Pons (tissue), 1 donor: ENCODE data around the gene SRC.

ENCODE experiments used
- DNase-seq: peaks from one replicate; pipeline ENCODE4 v3.0.0-alpha.2; 2016; ENCODE audit warnings: low spot score

Gene SRC

GRCh38 chr20:37382482-37383120 lies 36.7 kb downstream of the SRC start:
- no peak for DNase-seq

DNA sequence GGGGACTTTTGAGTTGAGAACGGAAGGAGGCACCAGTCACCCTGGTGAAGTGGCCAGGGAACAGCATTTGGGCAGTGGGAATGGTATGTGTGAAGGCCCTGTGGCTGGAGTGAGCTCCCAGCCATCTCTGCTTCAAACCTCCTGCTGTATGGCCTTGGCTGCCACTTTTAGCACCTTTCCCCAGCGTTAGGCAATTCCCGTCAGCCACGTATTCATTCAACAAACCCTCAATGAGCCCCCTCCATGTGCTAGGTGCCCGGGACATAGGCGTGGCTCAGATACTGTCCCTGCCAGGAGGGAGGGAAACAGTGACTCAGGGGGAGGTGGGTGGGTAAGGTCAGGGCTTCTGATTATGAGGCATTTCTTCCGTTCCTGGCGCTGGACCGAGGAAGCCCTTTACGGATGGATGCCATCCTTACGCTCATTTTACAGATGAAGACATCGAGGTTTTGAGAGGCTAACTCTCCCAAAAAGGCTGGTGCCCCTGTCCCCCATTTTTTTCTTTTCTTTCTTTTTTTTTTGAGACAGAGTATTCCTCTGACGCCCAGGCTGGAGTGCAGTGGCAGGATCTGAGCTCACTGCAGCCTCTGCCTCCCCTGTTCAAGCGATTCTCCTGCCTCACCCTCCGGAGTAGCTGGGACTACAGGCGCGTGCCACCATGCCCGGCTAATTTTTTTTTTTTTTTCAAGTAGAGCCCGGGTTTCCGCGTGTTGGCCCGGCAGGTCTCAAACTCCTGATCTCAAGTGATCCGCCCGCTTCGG lies 37.5 kb downstream of the SRC start:
- no peak for DNase-seq

GRCh38 chr20:37384683-37385174 lies 38.8 kb downstream of the SRC start:
- no peak for DNase-seq

DNA sequence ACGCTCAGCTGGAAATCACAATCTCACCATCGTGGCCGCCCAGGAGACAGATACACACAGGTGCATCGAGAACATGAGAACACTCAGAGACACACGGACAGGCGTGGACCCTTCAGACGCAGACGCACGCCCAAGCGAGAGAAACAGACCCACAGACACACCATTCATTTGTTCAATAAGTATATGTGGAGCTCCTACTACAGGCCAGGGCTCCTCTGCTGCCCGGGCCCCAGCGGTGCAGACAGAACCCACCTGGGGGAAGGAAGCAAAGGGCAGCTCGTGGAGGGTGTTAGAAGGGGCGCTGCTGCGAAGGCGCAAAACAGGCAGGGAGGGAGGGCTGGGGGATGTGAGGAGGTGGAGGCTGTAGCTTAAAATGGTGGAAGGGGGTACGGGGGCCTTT lies 39.2 kb downstream of the SRC start:
- DNase-seq: no peak

DNA sequence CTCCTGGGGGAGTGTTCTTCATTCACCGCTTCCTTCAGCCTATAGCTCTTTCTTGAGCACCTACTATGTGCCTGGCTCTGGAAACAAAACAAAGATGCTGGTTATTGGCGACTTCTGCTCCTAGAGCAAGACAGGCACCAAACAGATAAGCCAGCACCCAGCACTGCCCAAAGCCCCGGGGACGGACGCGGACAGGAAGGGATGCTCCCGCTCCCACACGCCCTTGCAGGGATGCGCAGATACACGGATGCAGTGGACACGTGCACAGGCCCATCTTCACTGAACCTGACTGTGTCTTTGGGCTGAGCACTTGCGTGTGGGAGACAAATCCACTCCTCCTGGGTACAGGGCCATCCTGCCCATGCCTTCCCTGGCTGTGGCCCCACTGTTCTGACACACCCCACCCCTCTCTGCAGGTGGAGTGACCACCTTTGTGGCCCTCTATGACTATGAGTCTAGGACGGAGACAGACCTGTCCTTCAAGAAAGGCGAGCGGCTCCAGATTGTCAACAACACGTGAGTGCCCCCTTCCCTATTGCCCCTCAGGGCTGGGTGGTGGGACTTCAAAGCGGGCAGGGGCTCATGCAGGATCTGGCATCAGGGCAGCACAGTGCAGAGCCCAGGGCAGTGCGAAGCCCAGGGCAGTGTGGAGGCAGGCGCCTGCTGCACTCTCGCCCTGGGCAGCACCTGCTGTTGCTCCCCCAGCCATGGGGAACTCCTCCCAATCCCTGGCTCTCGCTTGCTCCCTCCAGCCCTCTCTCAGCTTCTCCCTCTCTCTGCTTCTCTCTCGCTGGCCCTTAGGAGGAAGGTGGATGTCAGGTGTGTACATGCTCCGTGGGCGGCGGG lies 39.9 kb downstream of the SRC start:
- no peak for DNase-seq

DNA sequence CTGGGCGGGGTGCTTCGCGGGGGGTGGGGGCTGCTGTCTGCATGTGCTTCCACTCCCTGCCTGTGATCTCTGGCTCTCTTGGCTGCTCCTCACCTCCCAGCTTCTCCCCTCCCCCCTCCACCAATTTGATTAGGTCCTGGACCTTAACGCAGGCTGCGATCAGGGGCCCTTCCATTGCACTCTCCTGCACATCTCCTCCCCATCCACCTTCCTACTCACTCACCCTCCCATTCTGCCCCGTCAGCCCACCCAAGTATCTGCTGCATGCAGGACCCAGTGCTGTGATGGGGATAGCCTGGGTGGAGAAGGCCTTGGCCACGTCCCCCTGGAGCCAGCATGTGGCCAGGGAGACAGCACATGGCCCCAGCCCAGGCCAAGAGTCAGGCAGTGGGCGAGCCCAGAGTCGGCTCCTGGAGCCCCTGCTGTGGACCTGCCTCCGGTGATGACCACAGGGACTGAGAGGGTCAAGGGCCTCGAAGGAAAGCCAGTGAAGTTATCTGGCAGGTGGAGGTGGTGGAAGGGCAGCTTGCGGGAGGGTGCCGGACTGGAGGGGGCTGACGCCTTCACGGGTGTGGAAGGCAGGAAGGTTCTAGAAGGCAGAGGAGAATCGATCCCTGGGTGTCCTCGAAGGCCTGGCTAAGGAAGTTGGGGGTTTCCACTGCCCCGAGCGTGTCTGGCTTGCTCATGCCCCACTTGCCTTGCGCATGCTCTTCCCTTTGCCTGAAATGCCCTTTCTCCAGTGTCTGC lies 40.7 kb downstream of the SRC start:
- DNase-seq: no peak

DNA sequence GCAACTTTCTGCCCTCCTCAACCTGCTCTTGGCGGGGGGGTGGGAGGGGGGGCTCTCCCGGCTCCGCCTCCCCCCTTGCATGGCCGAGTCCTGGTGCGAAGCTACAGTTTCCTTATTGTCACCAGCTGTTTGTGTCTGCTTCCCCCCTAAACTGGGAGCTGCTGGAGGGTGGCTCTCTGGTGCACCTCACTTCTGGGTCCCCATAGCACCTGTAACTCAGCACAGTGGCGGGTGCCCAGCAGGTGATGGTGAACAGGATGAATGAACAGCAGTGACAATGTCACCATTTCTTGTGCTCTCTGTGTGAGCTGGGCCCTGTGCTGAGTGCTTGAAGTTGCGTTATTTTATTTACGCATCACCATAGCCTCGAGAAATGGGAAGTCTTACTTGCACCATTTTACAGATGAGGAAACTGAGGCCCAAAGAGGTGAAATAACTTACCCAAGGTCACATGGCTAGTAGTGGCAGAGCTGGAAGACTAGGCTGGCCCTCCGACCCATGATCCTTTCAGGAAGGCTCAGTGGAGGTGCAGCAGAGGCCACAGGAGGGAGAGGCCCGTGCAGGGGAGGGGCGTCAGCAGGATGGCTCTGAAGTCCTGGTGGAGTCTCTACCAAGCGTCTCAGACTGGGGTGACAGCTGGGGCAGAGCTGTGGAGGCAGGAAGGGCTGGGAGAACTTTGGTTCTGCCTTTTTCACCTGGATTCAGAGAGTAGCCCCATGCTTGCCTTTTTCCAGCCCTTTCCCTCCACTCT lies 41.8 kb downstream of the SRC start:
- DNase-seq: no peak

GRCh38 chr20:37388831-37389230 lies 42.9 kb downstream of the SRC start:
- no peak for DNase-seq

- no peak for DNase-seq
Observed at GRCh38 chr20:37389241-37389747, 43.4 kb downstream of the SRC start.

GRCh38 chr20:37389844-37390275 lies 43.9 kb downstream of the SRC start:
- DNase-seq: no peak

DNA sequence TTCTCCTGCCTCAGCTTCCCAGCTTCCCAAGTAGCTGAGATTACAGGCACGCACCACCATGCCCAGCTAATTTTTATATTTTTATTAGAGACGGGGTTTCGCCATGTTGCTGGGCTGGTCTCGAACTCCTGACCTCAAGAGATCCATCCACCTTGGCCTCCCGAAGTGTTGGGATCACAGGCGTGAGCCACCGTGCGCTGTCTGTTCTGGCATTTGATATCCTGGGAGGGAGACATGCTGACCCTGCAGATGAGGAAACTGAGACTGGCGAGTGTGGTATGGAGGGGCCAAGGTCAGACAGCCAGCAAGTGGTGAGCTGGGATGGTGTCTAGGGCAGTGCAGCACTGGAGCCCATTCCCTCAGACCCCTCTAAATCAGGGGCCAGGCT lies 44.6 kb downstream of the SRC start:
- DNase-seq: no peak

GRCh38 chr20:37390891-37391525 lies 45.1 kb downstream of the SRC start:
- DNase-seq: no peak

DNA sequence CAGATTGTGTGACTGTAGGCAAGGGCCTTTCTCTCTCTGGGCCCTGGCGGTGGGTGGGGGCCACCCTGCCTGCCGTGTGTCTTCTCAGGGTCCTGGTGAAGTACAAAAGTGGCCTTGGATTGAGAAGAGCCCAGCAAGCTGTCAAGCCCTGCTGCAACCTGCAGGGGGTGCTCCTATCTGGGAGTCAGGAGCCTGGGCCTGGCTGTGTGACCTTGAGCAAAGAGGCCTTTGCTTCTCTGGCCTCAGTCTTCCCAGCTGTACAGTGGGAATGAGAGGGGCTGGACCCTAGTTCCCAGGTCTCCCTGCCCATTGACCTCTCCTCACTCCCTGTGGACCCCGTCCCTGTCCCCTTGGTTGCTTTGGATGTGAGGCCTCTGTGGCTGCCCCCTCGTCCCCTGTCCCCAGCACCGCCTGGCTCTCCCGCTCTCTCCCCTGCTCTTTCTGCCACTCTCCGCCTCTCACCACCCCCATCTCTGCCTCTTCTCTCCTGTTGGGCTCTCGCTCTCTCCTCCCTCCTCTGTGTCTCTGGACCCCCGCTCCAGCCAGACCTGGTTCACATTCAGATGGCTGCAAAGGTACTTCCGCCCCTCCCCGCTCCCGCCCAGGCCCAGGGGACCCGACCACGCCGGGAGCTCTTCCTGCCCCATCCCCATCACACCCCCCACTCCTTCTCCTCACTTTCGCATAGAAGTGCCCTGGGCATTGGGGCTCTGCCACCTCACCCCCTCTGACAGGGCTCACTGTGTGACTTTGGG lies 46.7 kb downstream of the SRC start:
- no peak for DNase-seq

GRCh38 chr20:37393196-37393862 lies 47.4 kb downstream of the SRC start:
- no peak for DNase-seq

DNA sequence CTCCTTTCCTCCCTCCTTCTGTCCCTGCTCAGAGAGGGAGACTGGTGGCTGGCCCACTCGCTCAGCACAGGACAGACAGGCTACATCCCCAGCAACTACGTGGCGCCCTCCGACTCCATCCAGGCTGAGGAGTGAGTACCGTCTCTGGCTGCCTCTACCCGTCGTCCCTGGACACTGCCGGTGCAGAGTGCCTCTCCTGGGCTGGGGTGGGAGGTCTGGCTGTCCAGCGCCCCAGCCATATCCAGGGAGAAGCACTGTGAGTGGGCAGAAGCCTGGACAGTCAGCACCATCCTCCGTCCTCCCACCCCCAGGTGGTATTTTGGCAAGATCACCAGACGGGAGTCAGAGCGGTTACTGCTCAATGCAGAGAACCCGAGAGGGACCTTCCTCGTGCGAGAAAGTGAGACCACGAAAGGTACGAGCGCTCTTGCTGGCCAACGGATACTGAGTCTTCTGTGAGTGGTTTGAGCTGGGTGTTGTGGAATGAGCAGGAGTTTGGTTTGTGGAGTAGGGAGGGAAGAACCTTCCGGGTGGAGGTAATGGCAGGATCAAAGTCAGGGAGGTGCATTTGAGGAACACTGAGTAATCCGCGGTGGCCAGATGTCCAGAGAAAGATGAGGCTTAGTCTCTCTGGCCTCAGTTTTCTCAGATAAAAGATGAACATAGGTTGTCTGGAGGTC lies 48.1 kb downstream of the SRC start:
- DNase-seq: no peak

GRCh38 chr20:37394543-37395409 lies 48.8 kb downstream of the SRC start:
- DNase-seq: no peak

GRCh38 chr20:37395410-37395797 lies 49.5 kb downstream of the SRC start:
- no peak for DNase-seq
